Right atrium auricular region (tissue), 2 donors: ENCODE data around the gene CMSS1. TPM values are rescaled to one million over a fixed set of nuclear protein-coding genes. Genes with fewer than 3 reads are reported as not detected.

Experiments used
- DNase-seq: peaks from one replicate; pipeline ENCODE4 v3.0.0-alpha.2; 2019; ENCODE audit warnings: low spot score
- H3K27ac ChIP-seq, 2 donors: fragments of 200-600 bp; sonication (generic); 1 replicate in 1 of 2; 2 replicates in 1 of 2; pipeline ENCODE4 v1.5.1; 2016 to 2019
- H3K27me3 ChIP-seq, 2 donors: fragments of 200-600 bp; sonication (generic); one replicate each; pipeline versions ENCODE4 v1.5.1 to v1.6.0; 2017 to 2019
- H3K36me3 ChIP-seq: fragments of 200-600 bp; sonication (generic); one replicate; pipeline ENCODE4 v1.5.1; 2016
- H3K4me1 ChIP-seq, 2 donors: fragments of 200-600 bp; sonication (generic); one replicate each; pipeline versions ENCODE4 v1.5.1 to v1.6.0; 2017 to 2019
- H3K4me3 ChIP-seq, 2 donors: fragments of 200-600 bp; sonication (generic); 1 replicate in 1 of 2; 2 replicates in 1 of 2; pipeline ENCODE4 v1.5.1; 2017 to 2019; ENCODE audit warnings: mild to moderate bottlenecking in 1 of 2, moderate library complexity in 1 of 2
- H3K9me3 ChIP-seq, 2 donors: fragments of 200-600 bp; sonication (generic); one replicate each; pipeline ENCODE4 v1.5.1; 2019
- total RNA-seq, 2 donors: library from RNA; depleted of rRNA; stranded (reverse); fragments of >200 nt; gene quantifications; one replicate each; pipeline ENCODE4 v1.1.0, GENCODE V29; 2016
- TF ChIP-seq, protein P1 (sequence below), 2 donors: fragments of 200-600 bp; sonication (generic); IDR thresholded peaks; one replicate each; pipeline ENCODE4 v1.5.1; 2019; ENCODE audit warnings: antibody characterized with exemption in 2 of 2

Gene CMSS1
- total RNA-seq, 2 donors from 2014 or later = 5.7 to 17.7 TPM

DNA sequence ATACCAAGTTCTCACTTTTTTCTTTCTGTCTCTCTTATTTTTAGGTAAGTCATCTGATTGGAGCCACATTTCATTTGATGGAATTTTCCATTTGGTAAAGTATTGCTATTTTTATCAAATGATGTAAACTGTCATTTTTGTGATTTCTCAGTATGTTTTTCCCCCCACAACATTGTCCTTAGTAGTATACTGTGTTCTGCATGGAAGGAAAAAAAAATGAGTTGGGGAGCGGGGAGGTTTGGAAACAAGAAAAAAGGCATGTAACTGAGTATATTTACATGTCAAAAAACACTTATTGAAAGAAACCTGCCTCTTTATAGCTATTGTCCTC lies 192.4 kb downstream of the CMSS1 start:
- H3K4me3 ChIP-seq = no peak overlapping the region
- peak overlapping the region in 1 of 2 donors; percentile 24 for H3K27ac ChIP-seq
- no peaks in the 10 kb centered on the region for H3K9me3 ChIP-seq
- no peaks in the 10 kb centered on the region for H3K36me3 ChIP-seq
- TF ChIP-seq, protein P1, sequence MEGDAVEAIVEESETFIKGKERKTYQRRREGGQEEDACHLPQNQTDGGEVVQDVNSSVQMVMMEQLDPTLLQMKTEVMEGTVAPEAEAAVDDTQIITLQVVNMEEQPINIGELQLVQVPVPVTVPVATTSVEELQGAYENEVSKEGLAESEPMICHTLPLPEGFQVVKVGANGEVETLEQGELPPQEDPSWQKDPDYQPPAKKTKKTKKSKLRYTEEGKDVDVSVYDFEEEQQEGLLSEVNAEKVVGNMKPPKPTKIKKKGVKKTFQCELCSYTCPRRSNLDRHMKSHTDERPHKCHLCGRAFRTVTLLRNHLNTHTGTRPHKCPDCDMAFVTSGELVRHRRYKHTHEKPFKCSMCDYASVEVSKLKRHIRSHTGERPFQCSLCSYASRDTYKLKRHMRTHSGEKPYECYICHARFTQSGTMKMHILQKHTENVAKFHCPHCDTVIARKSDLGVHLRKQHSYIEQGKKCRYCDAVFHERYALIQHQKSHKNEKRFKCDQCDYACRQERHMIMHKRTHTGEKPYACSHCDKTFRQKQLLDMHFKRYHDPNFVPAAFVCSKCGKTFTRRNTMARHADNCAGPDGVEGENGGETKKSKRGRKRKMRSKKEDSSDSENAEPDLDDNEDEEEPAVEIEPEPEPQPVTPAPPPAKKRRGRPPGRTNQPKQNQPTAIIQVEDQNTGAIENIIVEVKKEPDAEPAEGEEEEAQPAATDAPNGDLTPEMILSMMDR (IDR thresholded peaks at IDR 0.05) = no peak
- H3K4me1 ChIP-seq = peaks cover 0 to 50% of the 10 kb centered on the region in 2 donors
- no peak for DNase-seq
- no peaks in the 10 kb centered on the region for H3K27me3 ChIP-seq

DNA sequence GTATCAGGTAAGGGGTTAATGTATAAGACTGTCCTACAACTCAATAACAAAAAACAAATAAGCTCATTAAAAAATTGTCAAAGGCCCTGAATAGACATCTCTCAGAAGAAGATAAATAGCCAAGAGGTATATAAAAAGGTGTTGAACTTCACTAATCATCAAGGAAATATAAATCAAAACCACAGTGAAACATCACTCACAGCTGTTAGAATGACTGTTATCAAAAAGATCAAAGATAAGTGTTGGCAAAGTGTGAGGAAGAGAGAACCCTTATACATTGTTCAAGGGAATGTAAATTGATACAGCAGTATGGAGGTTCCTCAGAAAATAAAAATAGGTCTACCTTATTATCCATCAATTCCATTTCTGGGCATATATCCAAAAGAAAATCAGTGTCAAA lies 201.1 kb downstream of the CMSS1 start:
- H3K36me3 ChIP-seq = no peaks in the 10 kb centered on the region
- TF ChIP-seq, protein P1 (IDR thresholded peaks at IDR 0.05) = no peak
- peaks cover 0 to 10% of the 10 kb centered on the region in 2 donors for H3K4me1 ChIP-seq
- no peaks in the 10 kb centered on the region for H3K27me3 ChIP-seq
- no peak overlapping the region for H3K4me3 ChIP-seq
- no peak overlapping the region for H3K27ac ChIP-seq
- DNase-seq = no peak
- no peaks in the 10 kb centered on the region for H3K9me3 ChIP-seq

DNA sequence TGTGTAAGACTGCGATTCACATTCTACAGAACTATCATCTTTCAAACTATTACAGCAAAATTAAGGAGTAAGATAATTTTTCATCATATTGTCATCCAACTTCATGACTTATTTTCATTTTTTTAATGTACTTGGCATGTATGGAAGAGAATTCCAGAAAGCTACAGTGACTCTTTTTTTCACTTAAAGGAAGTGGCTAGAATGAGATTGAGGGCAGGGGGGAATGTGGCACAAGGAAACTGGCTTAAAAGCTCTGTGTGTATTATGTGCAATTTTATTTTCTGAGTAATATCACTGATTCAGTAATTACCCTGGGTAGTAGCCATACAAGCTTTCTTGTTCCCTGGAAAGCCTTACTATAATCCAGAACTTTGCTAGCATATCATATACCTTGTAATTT lies 202.1 kb downstream of the CMSS1 start:
- DNase-seq = no peak
- H3K27ac ChIP-seq = no peak overlapping the region
- peaks cover 0 to 19% of the 10 kb centered on the region in 2 donors for H3K4me1 ChIP-seq
- H3K36me3 ChIP-seq = no peaks in the 10 kb centered on the region
- TF ChIP-seq, protein P1 (IDR thresholded peaks at IDR 0.05) = no peak
- no peaks in the 10 kb centered on the region for H3K9me3 ChIP-seq
- H3K27me3 ChIP-seq = no peaks in the 10 kb centered on the region
- no peak overlapping the region for H3K4me3 ChIP-seq

DNA sequence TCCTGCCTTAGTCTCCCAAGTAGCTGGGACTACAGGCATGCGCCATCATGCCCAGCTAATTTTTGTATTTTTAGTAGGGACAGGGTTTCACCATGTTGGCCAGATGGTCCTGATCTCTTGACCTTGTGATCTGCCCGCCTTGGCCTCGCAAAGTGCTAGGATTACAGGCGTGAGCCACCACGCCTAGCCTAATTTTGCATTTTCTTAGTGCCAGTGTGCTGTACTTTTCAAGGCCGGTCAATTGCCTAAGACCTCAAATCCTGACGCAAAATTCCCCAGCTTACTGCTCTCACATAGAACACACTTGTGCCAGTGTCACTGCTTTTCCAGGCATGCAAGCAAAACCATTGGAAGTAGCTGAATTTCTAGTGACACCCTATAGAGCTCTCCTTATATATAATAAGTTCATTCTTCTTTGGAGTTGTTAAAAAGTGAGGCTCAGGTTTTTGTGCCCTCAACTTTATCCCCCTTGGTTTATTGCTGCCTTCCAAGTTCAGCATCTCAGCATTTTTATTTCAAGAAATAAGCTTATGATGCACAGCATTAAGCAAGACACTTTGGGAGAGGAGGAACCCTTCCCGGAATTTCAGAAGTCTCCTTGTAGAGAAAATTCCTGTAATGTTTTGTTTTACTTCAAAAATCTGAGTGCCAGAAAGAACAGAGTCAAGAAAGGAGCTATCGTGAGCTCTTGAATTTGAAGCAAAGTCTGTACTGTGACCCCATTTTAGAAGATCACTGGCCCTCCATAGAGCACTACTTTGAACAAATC lies 203.4 kb downstream of the CMSS1 start:
- Histone ChIP-seq H3K36me3 (no peaks in the 10 kb centered on the region), H3K4me3 (no peak overlapping the region), H3K27ac (no peak overlapping the region), H3K4me1 (peaks cover 0 to 25% of the 10 kb centered on the region in 2 donors), H3K9me3 (no peaks in the 10 kb centered on the region), H3K27me3 (no peaks in the 10 kb centered on the region)
- TF ChIP-seq, protein P1 (IDR thresholded peaks at IDR 0.05) = no peak
- DNase-seq = no peak

DNA sequence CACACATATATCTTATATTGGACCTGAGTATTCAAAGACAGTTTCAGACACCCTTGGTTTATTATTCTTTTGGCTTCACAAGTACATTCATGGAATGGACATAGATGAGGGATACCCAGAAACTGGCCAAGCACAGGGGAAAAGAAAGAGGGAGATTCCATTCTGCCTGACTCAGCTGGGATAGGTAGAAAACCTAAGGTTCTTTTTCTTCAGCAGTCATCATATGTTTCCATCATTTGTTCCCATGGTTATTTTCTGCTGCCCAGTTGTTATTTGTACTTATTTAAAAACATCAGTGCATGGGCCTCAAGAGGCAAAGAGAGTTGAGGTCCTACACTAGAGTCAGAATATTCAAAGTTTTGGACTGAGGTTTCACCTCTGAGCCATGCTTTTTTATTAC lies 204.8 kb downstream of the CMSS1 start:
- DNase-seq = no peak
- Histone ChIP-seq H3K27me3 (no peaks in the 10 kb centered on the region), H3K4me3 (no peak overlapping the region), H3K9me3 (no peaks in the 10 kb centered on the region), H3K4me1 (peaks cover 0 to 25% of the 10 kb centered on the region in 2 donors), H3K27ac (no peak overlapping the region), H3K36me3 (no peaks in the 10 kb centered on the region)
- TF ChIP-seq, protein P1 (IDR thresholded peaks at IDR 0.05) = no peak

DNA sequence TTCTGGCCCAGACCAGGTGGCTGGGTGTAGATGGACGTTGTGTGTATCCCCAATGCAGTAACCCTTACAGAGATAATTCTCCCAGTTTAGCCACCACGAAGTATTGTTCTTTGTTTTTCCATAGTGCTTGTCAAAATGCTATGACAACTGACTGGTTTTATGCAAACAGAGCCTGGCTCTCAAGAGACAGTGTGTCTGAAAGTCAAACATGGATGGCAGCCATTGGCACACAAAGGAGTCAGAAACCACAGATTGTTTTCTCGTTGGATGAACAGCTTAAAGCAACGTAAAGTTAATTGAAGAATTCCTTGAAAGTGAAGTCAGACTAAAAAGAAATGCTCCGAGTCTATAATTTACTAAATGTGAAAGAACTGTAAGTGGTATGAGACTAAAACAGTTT lies 205.5 kb downstream of the CMSS1 start:
- Histone ChIP-seq H3K27ac (no peak overlapping the region), H3K27me3 (no peaks in the 10 kb centered on the region), H3K9me3 (no peaks in the 10 kb centered on the region), H3K4me3 (no peak overlapping the region), H3K4me1 (peaks cover 0 to 25% of the 10 kb centered on the region in 2 donors), H3K36me3 (no peaks in the 10 kb centered on the region)
- TF ChIP-seq, protein P1 (IDR thresholded peaks at IDR 0.05) = no peak
- no peak for DNase-seq
